Body of pancreas (tissue), 4 donors: Measurements from ENCODE around the gene RIMS4.

Source experiments
- CTCF ChIP-seq, 7 experiments: fragments of 450-650 bp in 4 of 7; fragments of 200-600 bp in 3 of 7; sonication (generic) in 3 of 7; IDR thresholded peaks; one replicate each; pipeline ENCODE4 v1.5.1; 2016 to 2019; ENCODE audit warnings: antibody characterized with exemption in 7 of 7
- POLR2A ChIP-seq, 3 donors: fragments of 450-650 bp; IDR thresholded peaks; one replicate each; pipeline ENCODE4 v1.6.1; 2016; ENCODE audit warnings: antibody characterized with exemption in 3 of 3, mild to moderate bottlenecking in 2 of 3

GRCh38 chr20:44768256-44768655 is 42.1 kb downstream of the RIMS4 start:
- TF ChIP-seq CTCF (IDR thresholded peaks at IDR 0.05) (no peak), POLR2A (IDR thresholded peaks at IDR 0.05) (no peak)
